ENCODE results near the gene SND1. TPM values are rescaled to one million over a fixed set of nuclear protein-coding genes. Genes with fewer than 3 reads are reported as not detected.

SND1 gene
- total and polyA plus RNA-seq, 2 of the 4 experiments (the other 2 are of a cell fraction): 154 to 294 TPM

GRCh38 chr7:128017460-128017859 lies 365.5 kb downstream of the SND1 start:
- Histone ChIP-seq H3K14ac (replicated peaks; ENCODE audit: low read depth, low read length) (no peak overlapping the region), H2AK9ac (replicated peaks; ENCODE audit: low read depth, low read length, poor library complexity) (no peak overlapping the region), H2BK5ac (ENCODE audit: low read depth, low read length, poor library complexity, severe bottlenecking) (no peak overlapping the region), H2AK5ac (ENCODE audit: low read depth, low read length) (no peak overlapping the region), H2BK15ac (ENCODE audit: low read depth, low read length) (no peak overlapping the region), H3K9me1 (ENCODE audit: insufficient read depth, low read length) (peaks cover 23% of the 10 kb centered on the region), H3K27ac (ENCODE audit: insufficient read depth, low read length) (no peak overlapping the region), H4K20me1 (ENCODE audit: insufficient read depth, low read length) (peaks cover 33% of the 10 kb centered on the region), H2AFZ (replicated peaks; ENCODE audit: low read length, poor library complexity) (no peak overlapping the region), H2BK120ac (ENCODE audit: low read depth, low read length) (no peak overlapping the region), H4K91ac (ENCODE audit: insufficient read depth, low read depth, low read length) (no peak overlapping the region), H3K23ac (ENCODE audit: low read depth, low read length) (no peak overlapping the region; the same call in 1 of the 2 replicates), H3K27me3 (ENCODE audit: control insufficient read depth, insufficient read depth, low read length) (no peaks in the 10 kb centered on the region), H2BK20ac (ENCODE audit: low read depth, low read length) (no peak overlapping the region), H3K36me3 (ENCODE audit: control insufficient read depth, insufficient read depth, low read length) (peaks cover 7% of the 10 kb centered on the region), H3K79me1 (ENCODE audit: low read depth in 1 of 2, low read length in 2 of 2) (peaks cover 19 to 76% of the 10 kb centered on the region in 2 experiments; a peak in 3 of 4 replicates), H4K5ac (ENCODE audit: low read depth, low read length) (no peak overlapping the region), H3K56ac (ENCODE audit: extremely low read depth, insufficient read depth, low read length) (no peak overlapping the region), H4K8ac (ENCODE audit: low read depth in 2 of 2, low read length in 2 of 2) (no peak overlapping the region), H3K4ac (ENCODE audit: low read depth, low read length) (no peak overlapping the region), H3K9ac (ENCODE audit: low read depth, low read length) (no peak overlapping the region), H3K4me3 (ENCODE audit: insufficient read depth, low read depth, low read length) (no peak overlapping the region), H3K9me3 (ENCODE audit: control insufficient read depth, insufficient read depth, low read length) (no peaks in the 10 kb centered on the region), H3K4me1 (ENCODE audit: control insufficient read depth, insufficient read depth, low read length) (peaks cover 6% of the 10 kb centered on the region), H3K4me2 (ENCODE audit: low read depth, low read length) (no peak overlapping the region), H3K18ac (ENCODE audit: low read depth, low read length) (no peak overlapping the region)
- no peak for ATAC-seq (ENCODE audit: low read depth)
- ChIA-PET POLR2A (ENCODE audit: unreplicated experiment) (interaction anchor here (0.6 kb wide), 1 partner anchor 195 kb away, joined by 10 read pairs; no protein-coding TSS in a partner anchor), CTCF (no interaction called here)
- BruUV-seq (replicated peaks): no TSS peak
- no peak for DNase-seq
- in situ Hi-C loops (cut with MboI; ENCODE audit: low sequenced_read_pairs) (no loop called here), dilution Hi-C loops (cut with HindIII; ENCODE audit: low sequenced_read_pairs, unreplicated experiment) (no loop called here), intact Hi-C loops (cut with micrococcal nuclease) (no loop called here)
- WGBS, 2 experiments (ENCODE audit: extremely low coverage in 2 of 2, insufficient read length in 1 of 2): 17% methylated on average over 1 of the region's 6 CpGs; no CpG with 5 or more reads in 1 of the 2 experiments
- TF ChIP-seq RCOR1 (IDR thresholded peaks at IDR 0.05; ENCODE audit: insufficient replicate concordance, low read length): no peak
- TF ChIP-seq SMC3 (IDR thresholded peaks at IDR 0.05; ENCODE audit: low read depth, low read length): no peak
- no peak for TF ChIP-seq NFE2L2 (IDR thresholded peaks at IDR 0.05; ENCODE audit: low read depth, low read length)
- no peak for TF ChIP-seq FOS (IDR thresholded peaks at IDR 0.05; ENCODE audit: low read depth, low read length)
- TF ChIP-seq MXI1 (IDR thresholded peaks at IDR 0.05; ENCODE audit: borderline replicate concordance, low read depth, low read length): no peak
- no peak for TF ChIP-seq BHLHE40 (IDR thresholded peaks at IDR 0.05; ENCODE audit: low read depth, low read length)
- TF ChIP-seq RAD21 (IDR thresholded peaks at IDR 0.05; ENCODE audit: low read length): no peak
- no peak for TF ChIP-seq CHD1 (IDR thresholded peaks at IDR 0.05; ENCODE audit: low read depth, low read length)
- no peak for TF ChIP-seq CTCF (conservative IDR thresholded peaks at IDR 0.05; ENCODE audit: low read depth, low read length)
- no peak for TF ChIP-seq MAZ (IDR thresholded peaks at IDR 0.05; ENCODE audit: borderline replicate concordance, low read depth, low read length)
- no peak for TF ChIP-seq POLR2A (IDR thresholded peaks at IDR 0.05; ENCODE audit: low read depth, low read length)
- TF ChIP-seq CEBPB (IDR thresholded peaks at IDR 0.05; ENCODE audit: low read depth, low read length): no peak
